ENCODE results near the gene CSNK2A3.

GRCh38 chr11:11316651-11317230 is 36.3 kb downstream of the CSNK2A3 start:
- no peak for TF ChIP-seq POLR2AphosphoS5 (IDR thresholded peaks at IDR 0.05; ENCODE audit: insufficient read depth in 1 of 2, low read depth in 1 of 2)
- no peak for TF ChIP-seq CTCF (IDR thresholded peaks at IDR 0.05)
- TF ChIP-seq POLR2A (IDR thresholded peaks at IDR 0.05), result no peak
